ENCODE data around the gene PLXNB2.
"Not testable (repeated sequence)": the region's sequence is repeated elsewhere in the genome, so short reads cannot be mapped to it uniquely, and the experiment has no call there.

The PLXNB2 gene

DNA sequence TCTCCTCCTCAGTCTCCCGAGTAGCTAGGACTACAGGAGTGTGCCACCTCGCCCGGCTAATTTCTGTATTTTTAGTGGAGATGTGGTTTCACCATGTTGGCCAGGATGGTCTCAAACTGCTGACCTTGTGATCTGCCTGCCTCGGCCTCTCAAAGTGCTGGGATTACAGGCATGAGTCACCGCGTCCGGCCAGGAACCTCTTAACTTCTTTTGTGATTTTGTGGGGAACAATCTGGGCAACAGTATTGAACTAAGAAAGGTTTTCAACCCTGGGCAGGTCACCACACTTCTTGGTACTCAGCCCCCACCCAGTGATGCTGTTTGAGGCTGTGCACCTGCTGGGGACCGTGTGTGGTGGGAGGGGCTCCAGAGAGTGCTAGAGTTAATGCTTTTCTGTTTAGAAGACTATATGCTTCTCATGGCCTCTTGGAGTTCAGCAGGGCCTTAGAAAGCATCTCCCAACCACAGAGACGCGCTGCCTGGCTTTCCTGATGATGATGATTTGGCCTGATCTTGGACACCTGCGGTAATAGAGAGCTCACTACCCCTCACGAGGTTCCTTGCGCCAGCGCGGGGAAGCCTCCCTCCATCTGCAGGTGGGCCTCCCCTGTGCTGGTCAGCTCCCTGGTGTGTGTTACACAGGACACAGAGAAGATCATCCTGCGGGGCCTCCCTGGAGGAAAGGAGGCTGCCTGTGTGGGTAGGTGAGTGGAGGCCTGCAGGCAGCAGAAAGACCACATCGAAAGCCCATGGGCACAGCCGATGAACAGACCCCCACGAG, 18.2 kb upstream of the PLXNB2 start:
- no peak overlapping the region for H2AFZ ChIP-seq (ENCODE audit: low read depth, low read length)
- no peak overlapping the region for H3K27ac ChIP-seq (ENCODE audit: low read length)
- TF ChIP-seq EZH2phosphoT487 (IDR thresholded peaks at IDR 0.05; ENCODE audit: low read depth), result no peak
- TF ChIP-seq, protein P1, sequence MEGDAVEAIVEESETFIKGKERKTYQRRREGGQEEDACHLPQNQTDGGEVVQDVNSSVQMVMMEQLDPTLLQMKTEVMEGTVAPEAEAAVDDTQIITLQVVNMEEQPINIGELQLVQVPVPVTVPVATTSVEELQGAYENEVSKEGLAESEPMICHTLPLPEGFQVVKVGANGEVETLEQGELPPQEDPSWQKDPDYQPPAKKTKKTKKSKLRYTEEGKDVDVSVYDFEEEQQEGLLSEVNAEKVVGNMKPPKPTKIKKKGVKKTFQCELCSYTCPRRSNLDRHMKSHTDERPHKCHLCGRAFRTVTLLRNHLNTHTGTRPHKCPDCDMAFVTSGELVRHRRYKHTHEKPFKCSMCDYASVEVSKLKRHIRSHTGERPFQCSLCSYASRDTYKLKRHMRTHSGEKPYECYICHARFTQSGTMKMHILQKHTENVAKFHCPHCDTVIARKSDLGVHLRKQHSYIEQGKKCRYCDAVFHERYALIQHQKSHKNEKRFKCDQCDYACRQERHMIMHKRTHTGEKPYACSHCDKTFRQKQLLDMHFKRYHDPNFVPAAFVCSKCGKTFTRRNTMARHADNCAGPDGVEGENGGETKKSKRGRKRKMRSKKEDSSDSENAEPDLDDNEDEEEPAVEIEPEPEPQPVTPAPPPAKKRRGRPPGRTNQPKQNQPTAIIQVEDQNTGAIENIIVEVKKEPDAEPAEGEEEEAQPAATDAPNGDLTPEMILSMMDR (IDR thresholded peaks at IDR 0.05; ENCODE audit: low read depth, low read length), result no peak
- no peak overlapping the region for H3K4me2 ChIP-seq (ENCODE audit: low read length)
- H3K9me3 ChIP-seq (ENCODE audit: insufficient read depth, low read length), result no peaks in the 10 kb centered on the region
- no peak overlapping the region for H3K9ac ChIP-seq (ENCODE audit: low read length)
- no peak overlapping the region for H3K4me3 ChIP-seq (ENCODE audit: low read length)
- peaks cover 3% of the 10 kb centered on the region; the same call in 1 of the 2 replicates for H3K4me1 ChIP-seq (ENCODE audit: low read length)
- no peaks in the 10 kb centered on the region for H3K36me3 ChIP-seq (replicated peaks; ENCODE audit: low read depth, low read length)
- no peaks in the 10 kb centered on the region for H3K27me3 ChIP-seq (ENCODE audit: low read depth, low read length)
- no peaks in the 10 kb centered on the region for H4K20me1 ChIP-seq (ENCODE audit: insufficient read depth, low read length)
- peaks cover 3% of the 10 kb centered on the region; the same call in 1 of the 2 replicates for H3K79me2 ChIP-seq (ENCODE audit: low read length)

DNA sequence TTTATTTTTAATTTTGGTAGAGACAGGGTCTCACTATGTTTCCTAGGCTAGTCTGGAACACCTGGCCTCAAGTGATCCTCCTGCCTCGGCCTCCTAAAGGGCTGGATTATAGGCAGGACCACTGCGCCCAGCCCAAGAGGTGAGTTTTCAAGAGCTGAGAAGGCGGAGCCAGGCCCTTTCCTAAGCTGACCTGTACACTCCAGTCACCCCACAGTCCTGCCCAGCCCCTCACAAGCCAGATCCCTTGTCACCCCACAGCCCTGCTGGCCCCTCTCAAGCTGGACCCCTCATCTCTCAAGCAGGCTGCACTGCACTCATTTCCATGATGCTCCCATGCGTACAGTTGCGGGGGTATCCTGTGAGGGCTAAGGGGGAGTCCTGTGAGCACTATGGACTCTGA, 16.5 kb upstream of the PLXNB2 start:
- H3K27ac ChIP-seq (ENCODE audit: low read length), result no peak overlapping the region
- H2AFZ ChIP-seq (ENCODE audit: low read depth, low read length), result no peak overlapping the region
- H3K4me1 ChIP-seq (ENCODE audit: low read length), result peaks cover 6% of the 10 kb centered on the region
- H3K79me2 ChIP-seq (ENCODE audit: low read length), result peaks cover 3% of the 10 kb centered on the region; the same call in 1 of the 2 replicates
- no peak overlapping the region for H3K4me3 ChIP-seq (ENCODE audit: low read length)
- H3K36me3 ChIP-seq (replicated peaks; ENCODE audit: low read depth, low read length), result no peaks in the 10 kb centered on the region
- H3K9ac ChIP-seq (ENCODE audit: low read length), result no peak overlapping the region
- no peaks in the 10 kb centered on the region for H4K20me1 ChIP-seq (ENCODE audit: insufficient read depth, low read length)
- TF ChIP-seq, protein P1 (IDR thresholded peaks at IDR 0.05; ENCODE audit: low read depth, low read length), result no peak
- TF ChIP-seq EZH2phosphoT487 (IDR thresholded peaks at IDR 0.05; ENCODE audit: low read depth), result no peak
- no peak overlapping the region for H3K4me2 ChIP-seq (ENCODE audit: low read length)
- no peaks in the 10 kb centered on the region for H3K9me3 ChIP-seq (ENCODE audit: insufficient read depth, low read length)
- 0 out of 2 replicates have a peak, but pooled peaks cover 5% of the 10 kb centered on the region for H3K27me3 ChIP-seq (ENCODE audit: low read depth, low read length)

DNA sequence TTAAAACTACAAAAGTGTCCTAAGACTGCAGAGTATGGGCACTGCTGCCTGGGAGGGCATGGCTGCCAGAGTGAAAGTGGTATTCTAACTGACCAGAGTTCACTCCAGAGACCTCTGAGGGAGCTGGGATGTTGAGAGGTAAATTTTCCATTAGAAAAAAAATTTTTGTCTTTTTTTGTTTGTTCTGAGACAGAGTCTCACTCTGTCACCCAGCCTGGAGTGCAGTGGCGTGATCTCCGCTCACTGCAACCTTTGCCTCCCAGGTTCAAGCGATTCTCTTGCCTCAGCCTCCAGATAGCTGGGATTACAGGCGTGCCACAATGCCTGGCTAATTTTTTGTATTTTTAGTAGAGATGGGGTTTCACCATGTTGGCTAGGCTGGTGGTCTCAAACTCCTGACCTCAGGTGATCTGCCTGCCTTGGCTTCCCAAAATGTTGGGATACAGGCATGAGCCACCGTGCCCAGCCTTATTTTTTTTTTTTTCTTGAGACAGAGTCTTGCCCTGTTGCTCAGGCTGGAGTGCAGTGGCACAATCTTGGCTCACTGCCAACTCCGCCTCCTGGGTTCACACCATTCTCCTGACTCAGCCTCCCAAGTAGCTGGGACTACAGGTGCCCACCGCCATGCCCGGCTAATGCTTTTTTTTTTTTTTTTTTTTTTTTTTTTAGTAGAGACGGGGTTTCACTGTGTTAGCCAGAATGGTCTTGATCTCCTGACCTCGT, 15.1 kb upstream of the PLXNB2 start:
- not testable (repeated sequence) for H3K79me2 ChIP-seq (ENCODE audit: low read length); H3K4me2 ChIP-seq (ENCODE audit: low read length); H3K9me3 ChIP-seq (ENCODE audit: insufficient read depth, low read length); H4K20me1 ChIP-seq (ENCODE audit: insufficient read depth, low read length); H3K36me3 ChIP-seq (replicated peaks; ENCODE audit: low read depth, low read length); H3K27me3 ChIP-seq (ENCODE audit: low read depth, low read length); H3K27ac ChIP-seq (ENCODE audit: low read length); H3K4me3 ChIP-seq (ENCODE audit: low read length); H3K9ac ChIP-seq (ENCODE audit: low read length); H2AFZ ChIP-seq (ENCODE audit: low read depth, low read length)
- H3K4me1 ChIP-seq (ENCODE audit: low read length), result peaks cover 15% of the 10 kb centered on the region

DNA sequence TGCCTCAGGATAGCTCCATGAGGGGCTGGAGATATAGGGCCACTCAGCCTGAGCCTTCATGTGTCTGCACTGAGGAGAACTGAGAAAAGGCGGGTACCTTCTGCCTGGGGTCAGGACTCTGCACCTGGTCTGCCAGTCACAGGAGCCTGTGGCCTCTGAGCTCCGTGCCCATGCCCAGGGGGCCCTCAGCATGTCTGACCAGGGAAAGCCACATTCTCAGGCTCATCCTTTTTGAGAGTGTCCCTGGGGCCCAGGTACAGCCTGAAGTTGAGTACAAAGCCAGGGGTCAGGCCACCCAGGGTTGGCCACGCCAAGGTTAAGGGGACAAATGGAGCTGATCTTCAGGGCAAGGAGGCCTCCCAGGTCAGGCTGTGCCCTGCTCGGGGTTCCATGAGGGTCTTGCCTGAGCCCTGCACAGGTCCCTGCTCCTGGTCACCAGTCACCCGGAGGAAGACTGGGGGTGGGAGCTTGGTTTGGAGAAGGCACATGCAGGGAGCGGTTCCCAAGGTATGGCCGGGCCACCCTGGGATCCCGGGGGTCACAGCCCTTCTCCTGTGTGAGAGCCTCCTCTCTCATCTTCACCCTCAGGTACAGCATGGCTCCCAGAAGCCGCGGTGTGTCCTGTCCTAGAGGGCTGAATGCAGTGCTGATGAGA, 13.4 kb upstream of the PLXNB2 start:
- Histone ChIP-seq H3K27ac (ENCODE audit: low read length) (no peak overlapping the region), H3K4me3 (ENCODE audit: low read length) (no peak overlapping the region), H3K9me3 (ENCODE audit: insufficient read depth, low read length) (no peaks in the 10 kb centered on the region), H2AFZ (ENCODE audit: low read depth, low read length) (no peak overlapping the region), H3K36me3 (replicated peaks; ENCODE audit: low read depth, low read length) (no peaks in the 10 kb centered on the region), H3K4me1 (ENCODE audit: low read length) (peaks cover 15% of the 10 kb centered on the region), H4K20me1 (ENCODE audit: insufficient read depth, low read length) (no peaks in the 10 kb centered on the region), H3K27me3 (ENCODE audit: low read depth, low read length) (0 out of 2 replicates have a peak, but pooled peaks cover 9% of the 10 kb centered on the region), H3K9ac (ENCODE audit: low read length) (no peak overlapping the region), H3K4me2 (ENCODE audit: low read length) (no peak overlapping the region), H3K79me2 (ENCODE audit: low read length) (no peaks in the 10 kb centered on the region)
- TF ChIP-seq, protein P1 (IDR thresholded peaks at IDR 0.05; ENCODE audit: low read depth, low read length), result no peak
- TF ChIP-seq EZH2phosphoT487 (IDR thresholded peaks at IDR 0.05; ENCODE audit: low read depth), result no peak

All from OCI-LY3 (cell line).